Caki2 (cell line): ENCODE measurements around the gene EOLA2. TPM values are rescaled to one million over a fixed set of nuclear protein-coding genes. Genes with fewer than 3 reads are reported as not detected.
A peak's percentile ranks its signal among the peaks of the same experiment; 100 is the strongest.
"Not testable (repeated sequence)": the region's sequence is repeated elsewhere in the genome, so short reads cannot be mapped to it uniquely, and the experiment has no call there.

ENCODE experiments used
- DNase-seq: peaks from one replicate; pipeline ENCODE4 v3.0.0-alpha.2; 2015; ENCODE audit warnings: low read depth
- in situ Hi-C: cut with HindIII; loops from 2 replicates; pipeline ENCODE4 v1.10.0; 2016; ENCODE audit warnings: low sequenced_read_pairs, low pct_unique_long_range_greater_than_20kb, mixed read lengths
- total RNA-seq: library from RNA; depleted of rRNA; stranded (reverse); fragments of >200 nt; shearing (Covaris generic); gene quantifications from 2 replicates; pipeline ENCODE4 v1.2.3, GENCODE V29; 2014; ENCODE audit warnings: low replicate concordance; rRNA removed

EOLA2 gene
- total RNA-seq, 1 experiment from 2014 or later, result 55.3 TPM

GRCh38 chrX:149903889-149904748 lies 34.2 kb downstream of the EOLA2 start:
- in situ Hi-C loops, result no loop called here
- peak; percentile 1 for DNase-seq

DNA sequence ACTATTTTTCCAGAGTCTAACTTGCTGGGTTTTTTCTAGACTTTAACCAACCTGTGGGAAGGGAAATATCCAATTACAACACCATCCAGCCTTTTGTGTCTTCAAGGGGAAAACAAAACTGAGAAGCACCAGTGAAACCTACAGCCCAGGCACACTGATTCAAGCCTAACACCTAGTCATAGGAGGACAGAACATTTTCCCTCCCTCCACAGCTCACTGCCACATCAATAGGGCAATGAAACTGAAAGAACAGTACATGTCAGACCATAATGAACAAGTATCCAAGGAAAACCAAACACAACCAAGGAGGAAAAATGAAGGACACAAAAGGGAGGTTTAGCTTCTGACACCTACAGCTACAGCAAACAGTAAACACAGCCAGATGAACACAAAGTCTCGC lies 39.7 kb downstream of the EOLA2 start:
- DNase-seq, result no peak
- in situ Hi-C loops, result no loop called here

GRCh38 chrX:149890828-149891227 lies 47.5 kb downstream of the EOLA2 start:
- DNase-seq, in situ Hi-C loops: not testable (repeated sequence)

Other genes starting within 250 kb of the EOLA2 start
- not detected in 2 replicates for gene MAGEA11, start 226.4 kb downstream of the EOLA2 start, total RNA-seq
- gene HSFX1, start 164.4 kb downstream of the EOLA2 start, total RNA-seq, result 0.78 TPM in 1 of 2 replicates, not detected in the other
- not detected in 2 replicates for gene MAGEA9, start 156.6 kb downstream of the EOLA2 start, total RNA-seq
- gene MAGEA8, start 57.3 kb downstream of the EOLA2 start, total RNA-seq, result not detected in 2 replicates
- not detected in 2 replicates for gene HSFX4, start 8.9 kb downstream of the EOLA2 start, total RNA-seq